HG03196 (cell line): ENCODE data around the gene DOCK9.

Experiments used
- ATAC-seq: cut with Tn5 transposase; IDR thresholded peaks from one replicate; pipeline ENCODE4 v1.9.1; 2021; ENCODE audit not compliant: unreplicated experiment

The DOCK9 gene

DNA sequence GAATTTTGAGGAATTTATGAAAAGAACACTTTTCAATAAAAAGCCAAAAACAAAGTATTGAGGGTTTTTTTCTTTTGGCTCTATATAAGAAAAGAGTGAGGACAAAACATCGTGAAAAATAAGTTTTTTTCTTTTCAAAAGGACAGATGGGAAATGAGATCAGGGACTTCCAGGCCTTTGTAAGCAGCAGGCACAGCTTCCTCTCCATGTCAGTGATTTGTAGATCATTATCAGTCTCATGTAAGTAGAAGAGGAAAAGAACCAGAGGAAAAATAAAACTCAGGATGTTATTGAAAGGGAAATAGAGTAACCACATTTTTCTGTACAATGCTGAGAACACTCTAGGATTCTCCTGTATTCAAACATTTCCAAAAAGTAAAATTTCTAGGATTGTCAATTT lies 29.9 kb downstream of the DOCK9 start:
- ATAC-seq = no peak

GRCh38 chr13:98945863-98946605 lies 31.8 kb downstream of the DOCK9 start:
- no peak for ATAC-seq

- no peak for ATAC-seq
These were observed 33.5 kb downstream of the DOCK9 start for GRCh38 chr13:98944336-98944735.

GRCh38 chr13:98942997-98943396 lies 34.9 kb downstream of the DOCK9 start:
- no peak for ATAC-seq

DNA sequence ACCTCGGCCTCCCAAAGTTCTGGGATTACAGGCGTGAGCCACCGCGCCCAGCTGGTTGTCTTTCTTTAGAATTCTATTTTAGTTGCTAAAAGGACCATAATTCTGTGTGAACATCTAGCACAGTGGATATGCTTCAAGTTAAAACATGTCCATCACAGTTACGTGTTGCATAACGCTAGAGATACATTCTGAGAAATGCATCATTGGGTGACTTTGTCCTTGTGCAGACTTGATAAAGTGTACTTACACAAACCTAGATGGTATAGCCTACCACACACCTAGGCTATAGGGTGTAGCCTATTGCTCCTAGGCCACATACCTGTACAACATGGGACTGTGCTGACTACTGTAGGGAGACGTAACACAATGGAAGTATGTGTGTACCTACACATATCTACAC lies 35.4 kb downstream of the DOCK9 start:
- ATAC-seq = no peak

DNA sequence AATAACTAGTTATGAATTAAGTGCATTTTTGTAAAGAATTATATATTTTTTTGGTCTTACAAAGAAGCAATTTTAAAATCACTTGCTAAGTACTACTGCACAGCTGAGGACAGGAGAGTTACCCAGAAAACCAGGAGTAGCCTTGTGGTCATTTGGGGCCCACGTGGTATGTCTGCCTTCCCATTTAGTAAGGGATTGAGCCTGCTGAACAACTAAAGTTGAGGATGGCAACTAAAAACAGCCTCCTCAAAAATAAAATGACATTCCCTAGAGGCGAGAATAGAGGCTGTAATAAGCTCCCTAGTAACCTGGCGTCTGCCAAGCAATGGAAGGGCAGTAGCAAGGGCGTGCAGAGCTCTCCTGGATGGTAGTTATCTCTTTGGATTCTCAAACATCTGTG lies 36.3 kb downstream of the DOCK9 start:
- no peak for ATAC-seq

DNA sequence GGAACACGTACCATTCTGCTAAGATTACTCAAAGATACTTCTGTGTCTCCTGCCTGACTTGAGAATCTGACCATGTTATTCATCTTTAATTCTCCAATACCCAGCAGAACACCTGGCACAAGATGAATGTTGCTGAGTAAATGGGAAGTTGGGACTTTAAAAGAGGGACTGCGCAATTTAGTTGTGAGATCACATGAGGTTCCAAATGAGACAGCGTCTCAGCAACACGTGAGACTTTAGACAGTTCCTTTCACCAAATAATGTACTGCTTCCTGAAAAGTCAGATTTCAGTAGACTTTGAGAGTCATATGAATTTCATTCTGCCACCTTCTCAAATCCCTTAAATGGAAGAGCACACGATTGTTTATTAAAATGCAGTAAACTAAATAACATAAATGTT lies 36.7 kb downstream of the DOCK9 start:
- no peak for ATAC-seq

- no peak for ATAC-seq
These were observed 37.4 kb downstream of the DOCK9 start for GRCh38 chr13:98940325-98941001.

GRCh38 chr13:98939660-98940191 lies 38.1 kb downstream of the DOCK9 start:
- ATAC-seq = no peak

- ATAC-seq = no peak
These were observed 39.1 kb downstream of the DOCK9 start for GRCh38 chr13:98938801-98939200.

DNA sequence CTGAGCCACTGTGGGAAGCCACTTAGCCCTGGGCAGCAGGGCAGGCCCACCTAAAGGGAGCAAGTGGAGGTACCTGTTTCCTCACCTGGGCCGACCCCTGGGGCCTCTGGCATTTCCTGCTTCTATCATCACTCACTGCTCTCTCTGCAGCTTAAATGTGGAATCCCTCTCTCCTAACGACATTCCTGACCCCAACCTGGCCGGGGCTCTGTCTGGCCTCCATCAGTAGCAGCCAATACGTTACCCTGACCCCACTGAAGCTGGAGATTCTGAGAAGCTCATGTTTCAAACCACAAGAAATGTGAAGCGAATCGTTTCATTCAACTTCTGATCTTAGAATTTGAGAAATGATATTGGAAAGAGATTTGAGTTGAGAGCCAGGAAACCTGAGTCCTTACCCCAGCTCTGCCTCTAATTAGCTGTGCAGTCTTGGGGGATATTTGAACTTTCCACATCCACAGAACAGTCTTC lies 39.9 kb downstream of the DOCK9 start:
- no peak for ATAC-seq

DNA sequence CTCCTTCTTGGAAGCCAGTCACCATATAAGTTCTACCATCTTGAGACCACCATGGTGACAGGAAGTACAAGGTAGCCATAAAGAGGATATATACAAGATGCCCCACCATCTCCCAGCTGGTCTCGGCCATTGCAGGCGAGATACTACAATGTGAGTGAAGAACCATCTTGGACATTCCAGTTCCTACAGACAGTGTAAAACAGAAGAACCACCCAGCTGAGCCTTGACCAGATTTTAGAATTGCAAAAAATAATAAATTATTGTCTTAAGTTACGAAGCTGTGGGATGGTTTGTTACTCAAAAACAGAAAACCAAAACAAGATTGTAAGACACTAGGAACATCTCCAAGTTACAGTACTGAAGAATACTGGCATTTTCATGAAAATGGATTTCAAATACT lies 43.6 kb downstream of the DOCK9 start:
- no peak for ATAC-seq

GRCh38 chr13:98930151-98930591 lies 47.7 kb downstream of the DOCK9 start:
- ATAC-seq = no peak

- no peak for ATAC-seq
These were observed 49.6 kb downstream of the DOCK9 start for GRCh38 chr13:98927951-98928927.

- ATAC-seq = no peak
These were observed 51.9 kb downstream of the DOCK9 start for GRCh38 chr13:98925949-98926348.

DNA sequence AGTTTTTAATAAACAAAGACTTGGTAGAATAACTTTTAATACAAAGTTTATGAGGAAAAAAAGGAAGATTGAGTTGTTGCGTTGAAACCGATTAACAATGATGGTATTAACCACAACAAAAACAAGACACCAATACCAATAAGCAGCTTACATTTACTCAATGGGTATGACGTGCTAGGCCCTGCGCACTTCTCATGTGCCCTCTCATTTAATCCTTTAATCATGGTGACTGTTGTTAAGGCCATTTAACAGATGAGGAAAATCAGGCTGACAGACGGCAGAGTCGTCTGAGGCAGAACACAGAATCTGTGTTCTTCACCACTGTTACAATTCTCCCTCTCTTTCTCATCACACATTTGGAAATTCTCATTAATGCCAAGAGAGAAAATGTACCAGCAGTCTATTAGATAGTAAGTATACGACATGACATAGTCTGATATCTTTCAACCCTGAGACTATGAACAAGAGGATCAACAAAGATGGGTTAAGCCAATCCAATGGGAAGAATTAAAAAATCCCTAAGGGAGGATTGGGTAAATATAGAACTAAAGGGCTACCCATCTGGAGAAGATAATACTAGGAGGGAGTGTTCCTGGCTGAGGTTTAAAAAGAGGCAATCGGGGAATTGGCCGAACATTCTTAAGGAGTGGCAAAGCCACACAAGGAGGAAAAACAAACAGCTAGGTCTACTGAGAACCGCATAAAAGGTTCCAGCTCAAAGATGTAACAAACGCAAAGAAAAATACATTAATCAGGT lies 54.0 kb downstream of the DOCK9 start:
- ATAC-seq = no peak

DNA sequence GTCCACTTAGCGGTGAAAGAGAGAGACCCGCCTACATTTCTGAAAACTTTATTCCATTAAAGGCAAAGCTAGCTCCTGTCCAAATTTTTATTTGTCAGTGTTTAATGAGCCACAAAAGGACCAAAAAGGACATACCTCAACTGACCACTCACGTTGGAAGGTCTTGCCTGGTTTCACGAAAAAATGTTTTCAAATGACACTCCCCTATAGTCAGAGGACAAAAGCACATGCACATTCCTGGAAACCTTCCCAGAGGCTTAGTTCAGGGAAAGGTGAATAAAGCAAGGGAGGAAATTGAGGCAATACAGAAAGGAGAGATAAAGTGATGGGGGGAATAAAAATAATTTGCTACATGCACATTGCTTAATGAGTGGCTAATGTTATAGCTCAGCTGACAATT lies 55.6 kb downstream of the DOCK9 start:
- ATAC-seq = no peak

DNA sequence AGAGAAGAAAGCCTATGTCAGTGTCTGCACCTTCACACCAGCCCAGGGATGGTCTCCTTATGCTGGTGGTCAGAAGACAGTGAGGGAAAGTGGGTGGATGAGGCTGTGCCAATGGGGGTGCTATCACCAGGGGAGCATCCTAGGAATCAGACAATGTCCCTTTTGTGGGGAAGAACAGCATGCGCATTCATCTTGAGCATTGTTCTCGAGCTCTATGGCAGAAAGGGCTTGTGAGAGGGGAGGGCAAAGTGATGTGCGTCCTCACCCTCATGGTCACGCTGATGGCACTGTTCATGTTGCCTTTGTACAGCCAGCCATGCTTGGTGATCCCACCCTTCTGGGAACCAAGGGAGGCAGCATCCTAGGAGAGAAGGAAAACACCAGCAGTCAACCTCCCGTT lies 56.1 kb downstream of the DOCK9 start:
- no peak for ATAC-seq

- ATAC-seq = no peak
These were observed 56.8 kb downstream of the DOCK9 start for GRCh38 chr13:98921015-98921580.

- no peak for ATAC-seq
These were observed 58.3 kb downstream of the DOCK9 start for GRCh38 chr13:98919566-98919965.
